Measurements from ENCODE around the gene PIGBOS1.

PIGBOS1 gene

DNA sequence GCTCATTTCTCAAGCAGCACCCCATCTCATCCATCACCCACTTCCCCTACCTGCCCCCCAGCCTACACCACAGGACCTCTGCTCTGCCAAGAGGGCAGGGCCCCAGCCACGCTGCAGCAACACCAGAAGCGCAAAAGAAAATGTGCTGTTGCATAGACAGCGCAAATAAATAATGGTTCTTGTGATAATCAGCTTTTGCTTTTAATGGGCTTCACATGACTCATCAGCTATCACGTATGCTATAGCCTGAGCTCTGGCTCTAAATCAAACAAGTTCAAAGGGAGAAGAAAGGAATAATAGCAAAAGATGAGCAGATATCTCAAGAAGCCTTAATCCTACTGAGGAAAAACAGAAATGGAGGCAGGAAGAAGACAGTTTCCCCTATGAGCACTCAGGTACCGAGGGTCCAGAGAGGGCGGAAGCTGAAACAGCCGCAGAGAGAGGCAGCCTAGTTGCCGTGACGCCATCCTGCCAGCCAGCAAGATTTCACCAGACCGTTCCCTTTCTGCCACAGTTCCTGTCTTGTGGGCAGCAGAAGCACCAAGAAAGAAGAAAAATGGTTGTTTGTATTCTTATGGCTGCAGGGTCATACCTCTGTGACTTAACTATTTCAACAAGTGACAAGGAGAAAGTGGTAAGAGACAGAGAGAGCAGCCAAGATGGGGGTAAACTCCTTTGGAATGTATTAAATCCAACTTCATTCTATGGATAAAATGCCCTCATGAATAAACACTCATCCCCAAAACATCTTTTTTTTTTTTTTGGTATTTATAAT lies 51.3 kb downstream of the PIGBOS1 start:
- no peak for DNase-seq (ENCODE audit: low read depth in 2 of 2)

Data from stimulated activated CD4-positive, alpha-beta T cell treated with anti-CD3 and anti-CD28 coated beads, Interleukin-12 subunit alpha, Interleukin-12 subunit beta, amount 100 ng/mL, for 24 hours (primary cell).